ENCODE data around the gene PCDHB15.
A peak's percentile ranks its signal among the peaks of the same experiment; 100 is the strongest.

Gene PCDHB15

DNA sequence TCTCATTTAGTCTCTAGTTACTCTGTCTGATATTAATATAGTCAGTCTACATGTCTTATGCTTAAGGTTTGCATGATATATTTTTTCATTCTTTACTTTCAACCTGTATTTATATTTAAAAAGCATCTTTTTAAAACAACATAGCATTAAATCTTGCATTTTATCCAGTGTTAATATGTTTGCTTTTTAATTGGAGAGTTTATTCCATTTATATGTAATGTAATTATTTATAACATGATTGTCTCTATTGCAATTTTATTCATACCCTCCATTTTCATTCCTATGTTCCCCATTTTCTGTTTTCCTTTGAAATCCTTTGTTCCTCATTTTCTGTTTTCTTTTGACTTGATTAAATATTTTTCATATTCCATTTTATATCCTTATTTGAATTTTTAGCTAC lies 13.3 kb downstream of the PCDHB15 start:
- Histone ChIP-seq H3K36me3 (ENCODE audit: control insufficient read depth, insufficient read depth, low read length) (no peaks in the 10 kb centered on the region), H3K18ac (ENCODE audit: low read length) (no peak overlapping the region), H3K23ac (ENCODE audit: low read length) (no peak overlapping the region), H3K27me3 (ENCODE audit: insufficient read depth, low read length, poor library complexity) (no peaks in the 10 kb centered on the region), H4K5ac (ENCODE audit: low read length) (no peak overlapping the region), H3K27ac (ENCODE audit: low read depth, low read length) (no peak overlapping the region), H3K4ac (ENCODE audit: low read depth, low read length) (no peak overlapping the region), H3K4me3 (ENCODE audit: low read length) (no peak overlapping the region), H2BK5ac (ENCODE audit: low read length) (no peak overlapping the region), H3K79me1 (ENCODE audit: low read length) (no peaks in the 10 kb centered on the region), H2BK120ac (ENCODE audit: low read depth, low read length) (no peak overlapping the region), H2BK15ac (replicated peaks; ENCODE audit: low read depth) (no peak overlapping the region), H2AK5ac (ENCODE audit: low read length) (no peak overlapping the region), H3K9ac (ENCODE audit: low read length) (no peak overlapping the region), H4K8ac (ENCODE audit: low read depth, low read length) (no peak overlapping the region), H3K56ac (ENCODE audit: low read length) (no peak overlapping the region), H3K4me1 (ENCODE audit: control insufficient read depth, low read depth, low read length) (no peaks in the 10 kb centered on the region), H3K79me2 (ENCODE audit: control insufficient read depth, insufficient read depth, low read length) (no peaks in the 10 kb centered on the region), H3K4me2 (ENCODE audit: low read length) (no peak overlapping the region)
- no peak for DNase-seq

DNA sequence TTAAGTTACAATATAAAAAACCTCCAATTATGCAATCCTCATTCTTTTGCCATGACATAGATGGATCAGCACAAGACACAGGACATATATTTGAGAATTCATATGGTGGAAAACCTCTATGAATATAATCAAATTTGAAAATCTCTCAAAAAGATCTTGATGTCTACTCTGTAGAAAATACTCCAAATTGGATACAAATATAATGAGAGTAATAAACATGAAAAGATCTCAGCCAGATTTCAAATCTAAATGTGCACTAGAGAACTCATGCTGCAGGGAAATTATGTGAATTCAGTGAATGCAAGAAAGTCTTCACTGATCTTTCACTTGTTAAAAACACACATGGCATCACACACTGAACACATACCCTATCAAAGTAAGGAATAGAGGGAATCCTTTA lies 13.8 kb downstream of the PCDHB15 start:
- DNase-seq: no peak
- H3K56ac ChIP-seq (ENCODE audit: low read length): no peak overlapping the region
- H3K4ac ChIP-seq (ENCODE audit: low read depth, low read length): no peak overlapping the region
- no peak overlapping the region for H3K4me3 ChIP-seq (ENCODE audit: low read length)
- no peak overlapping the region for H3K18ac ChIP-seq (ENCODE audit: low read length)
- H4K5ac ChIP-seq (ENCODE audit: low read length): no peak overlapping the region
- H2BK5ac ChIP-seq (ENCODE audit: low read length): no peak overlapping the region
- H4K8ac ChIP-seq (ENCODE audit: low read depth, low read length): no peak overlapping the region
- H3K27ac ChIP-seq (ENCODE audit: low read depth, low read length): no peak overlapping the region
- no peaks in the 10 kb centered on the region for H3K4me1 ChIP-seq (ENCODE audit: control insufficient read depth, low read depth, low read length)
- no peaks in the 10 kb centered on the region for H3K27me3 ChIP-seq (ENCODE audit: insufficient read depth, low read length, poor library complexity)
- H2AK5ac ChIP-seq (ENCODE audit: low read length): no peak overlapping the region
- H3K79me2 ChIP-seq (ENCODE audit: control insufficient read depth, insufficient read depth, low read length): no peaks in the 10 kb centered on the region
- H3K23ac ChIP-seq (ENCODE audit: low read length): no peak overlapping the region
- H2BK120ac ChIP-seq (ENCODE audit: low read depth, low read length): no peak overlapping the region
- H3K36me3 ChIP-seq (ENCODE audit: control insufficient read depth, insufficient read depth, low read length): no peaks in the 10 kb centered on the region
- H3K9ac ChIP-seq (ENCODE audit: low read length): no peak overlapping the region
- H2BK15ac ChIP-seq (replicated peaks; ENCODE audit: low read depth): no peak overlapping the region
- H3K79me1 ChIP-seq (ENCODE audit: low read length): no peaks in the 10 kb centered on the region
- H3K4me2 ChIP-seq (ENCODE audit: low read length): no peak overlapping the region

DNA sequence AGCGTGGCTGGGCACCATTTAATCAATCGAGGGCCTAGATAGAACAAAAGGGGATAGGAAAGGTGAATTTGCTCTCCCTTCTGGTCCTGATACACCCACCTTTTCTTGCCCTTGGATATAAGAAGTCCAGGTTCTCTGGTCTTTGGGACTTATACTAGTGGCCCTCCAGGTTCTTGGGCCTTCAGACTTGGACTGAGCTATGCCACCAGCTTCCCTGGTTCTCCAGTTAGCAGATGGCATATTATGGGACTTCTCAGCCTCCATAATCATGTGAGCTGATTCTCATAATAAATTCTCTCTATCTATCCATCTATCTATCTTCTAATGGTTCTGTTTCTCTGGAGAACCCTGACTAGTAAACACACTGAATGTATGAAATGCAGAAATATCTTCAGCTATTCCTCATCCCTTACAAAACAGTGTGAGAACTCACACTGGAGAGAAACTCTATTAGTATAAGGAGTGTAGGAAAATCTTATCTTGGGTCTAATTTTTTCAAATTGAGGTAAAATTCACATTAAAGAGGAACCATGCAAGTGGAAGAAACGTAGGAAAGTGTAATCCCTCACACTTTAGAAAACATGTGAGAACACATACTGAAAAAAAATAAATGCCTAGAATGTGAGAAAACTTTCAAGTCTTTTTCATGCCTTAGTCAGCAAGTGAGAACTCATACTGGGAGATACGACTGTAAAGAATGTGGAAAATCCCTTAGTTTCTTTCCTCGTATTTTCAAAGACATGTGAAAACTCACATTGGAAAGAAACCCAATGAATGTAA lies 15.5 kb downstream of the PCDHB15 start:
- Histone ChIP-seq H3K9ac (ENCODE audit: low read length) (no peak overlapping the region), H2AK5ac (ENCODE audit: low read length) (no peak overlapping the region), H4K8ac (ENCODE audit: low read depth, low read length) (no peak overlapping the region), H2BK15ac (replicated peaks; ENCODE audit: low read depth) (no peak overlapping the region), H3K27ac (ENCODE audit: low read depth, low read length) (no peak overlapping the region), H3K36me3 (ENCODE audit: control insufficient read depth, insufficient read depth, low read length) (no peaks in the 10 kb centered on the region), H3K4me2 (ENCODE audit: low read length) (no peak overlapping the region), H2BK120ac (ENCODE audit: low read depth, low read length) (no peak overlapping the region), H3K23ac (ENCODE audit: low read length) (no peak overlapping the region), H3K56ac (ENCODE audit: low read length) (no peak overlapping the region), H3K4ac (ENCODE audit: low read depth, low read length) (no peak overlapping the region), H2BK5ac (ENCODE audit: low read length) (no peak overlapping the region), H3K4me1 (ENCODE audit: control insufficient read depth, low read depth, low read length) (no peaks in the 10 kb centered on the region), H4K5ac (ENCODE audit: low read length) (no peak overlapping the region), H3K4me3 (ENCODE audit: low read length) (no peak overlapping the region), H3K79me1 (ENCODE audit: low read length) (no peaks in the 10 kb centered on the region), H3K79me2 (ENCODE audit: control insufficient read depth, insufficient read depth, low read length) (no peaks in the 10 kb centered on the region), H3K18ac (ENCODE audit: low read length) (no peak overlapping the region), H3K27me3 (ENCODE audit: insufficient read depth, low read length, poor library complexity) (no peaks in the 10 kb centered on the region)
- DNase-seq: peak; percentile 27
- no CpG with 5 or more reads among the region's 5 CpGs for WGBS (ENCODE audit: extremely low coverage, insufficient coverage, low lambda C conversion rate)

DNA sequence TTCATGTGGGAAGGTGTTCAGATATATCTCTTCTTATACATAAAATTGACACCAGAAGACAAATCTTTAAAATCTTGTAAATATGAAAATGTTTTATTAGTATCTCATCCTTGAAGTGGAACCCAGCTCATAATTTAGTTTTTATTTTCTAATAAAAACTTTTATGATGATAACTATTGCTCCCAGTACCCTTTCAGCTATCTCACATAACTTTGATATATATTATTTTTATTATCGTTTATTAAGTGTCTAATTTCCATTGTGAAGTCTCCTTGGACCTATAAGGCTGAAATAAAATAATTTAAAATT lies 16.0 kb downstream of the PCDHB15 start:
- Histone ChIP-seq H3K56ac (ENCODE audit: low read length) (no peak overlapping the region), H3K4me2 (ENCODE audit: low read length) (no peak overlapping the region), H4K8ac (ENCODE audit: low read depth, low read length) (no peak overlapping the region), H3K9ac (ENCODE audit: low read length) (no peak overlapping the region), H3K4me3 (ENCODE audit: low read length) (no peak overlapping the region), H3K27me3 (ENCODE audit: insufficient read depth, low read length, poor library complexity) (no peaks in the 10 kb centered on the region), H3K79me1 (ENCODE audit: low read length) (no peaks in the 10 kb centered on the region), H3K4me1 (ENCODE audit: control insufficient read depth, low read depth, low read length) (no peaks in the 10 kb centered on the region), H2BK5ac (ENCODE audit: low read length) (no peak overlapping the region), H3K18ac (ENCODE audit: low read length) (no peak overlapping the region), H3K27ac (ENCODE audit: low read depth, low read length) (no peak overlapping the region), H3K23ac (ENCODE audit: low read length) (no peak overlapping the region), H3K79me2 (ENCODE audit: control insufficient read depth, insufficient read depth, low read length) (no peaks in the 10 kb centered on the region), H2BK15ac (replicated peaks; ENCODE audit: low read depth) (no peak overlapping the region), H4K5ac (ENCODE audit: low read length) (no peak overlapping the region), H3K4ac (ENCODE audit: low read depth, low read length) (no peak overlapping the region), H2AK5ac (ENCODE audit: low read length) (no peak overlapping the region), H2BK120ac (ENCODE audit: low read depth, low read length) (no peak overlapping the region), H3K36me3 (ENCODE audit: control insufficient read depth, insufficient read depth, low read length) (no peaks in the 10 kb centered on the region)
- DNase-seq: no peak
- no CpG with 5 or more reads among the region's 1 CpG for WGBS (ENCODE audit: extremely low coverage, insufficient coverage, low lambda C conversion rate)

DNA sequence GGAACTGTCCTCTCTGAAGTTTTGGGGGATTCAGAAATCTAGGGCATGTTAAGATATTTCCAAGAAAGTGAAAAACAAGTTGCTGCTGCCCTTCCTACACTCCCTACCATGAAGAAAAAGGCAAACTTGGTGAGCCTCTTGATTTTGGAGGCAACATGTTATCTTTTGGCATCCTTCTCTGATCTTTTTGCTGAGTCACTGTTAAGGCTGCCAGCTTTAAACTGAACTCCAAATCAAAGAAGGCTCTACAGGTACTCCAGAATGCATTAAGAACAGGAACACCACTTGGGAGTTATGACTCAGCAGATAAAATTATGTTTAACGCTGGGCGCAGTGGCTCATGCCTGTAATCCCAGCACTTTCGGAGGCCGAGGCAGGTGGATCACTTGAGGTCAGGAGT lies 24.0 kb downstream of the PCDHB15 start:
- H2BK5ac ChIP-seq (ENCODE audit: low read length): no peak overlapping the region
- H3K4me3 ChIP-seq (ENCODE audit: low read length): no peak overlapping the region
- H3K27me3 ChIP-seq (ENCODE audit: insufficient read depth, low read length, poor library complexity): no peaks in the 10 kb centered on the region
- no peak overlapping the region for H3K27ac ChIP-seq (ENCODE audit: low read depth, low read length)
- no peak overlapping the region for H3K4me2 ChIP-seq (ENCODE audit: low read length)
- H4K5ac ChIP-seq (ENCODE audit: low read length): no peak overlapping the region
- no peak overlapping the region for H3K23ac ChIP-seq (ENCODE audit: low read length)
- WGBS (ENCODE audit: extremely low coverage, insufficient coverage, low lambda C conversion rate): no CpG with 5 or more reads among the region's 4 CpGs
- no peak overlapping the region for H3K56ac ChIP-seq (ENCODE audit: low read length)
- no peak overlapping the region for H4K8ac ChIP-seq (ENCODE audit: low read depth, low read length)
- H3K4me1 ChIP-seq (ENCODE audit: control insufficient read depth, low read depth, low read length): no peaks in the 10 kb centered on the region
- H2BK15ac ChIP-seq (replicated peaks; ENCODE audit: low read depth): no peak overlapping the region
- H3K9ac ChIP-seq (ENCODE audit: low read length): no peak overlapping the region
- H2AK5ac ChIP-seq (ENCODE audit: low read length): no peak overlapping the region
- DNase-seq: no peak
- H3K79me1 ChIP-seq (ENCODE audit: low read length): no peaks in the 10 kb centered on the region
- no peak overlapping the region for H2BK120ac ChIP-seq (ENCODE audit: low read depth, low read length)
- H3K79me2 ChIP-seq (ENCODE audit: control insufficient read depth, insufficient read depth, low read length): no peaks in the 10 kb centered on the region
- H3K4ac ChIP-seq (ENCODE audit: low read depth, low read length): no peak overlapping the region
- H3K18ac ChIP-seq (ENCODE audit: low read length): no peak overlapping the region
- no peaks in the 10 kb centered on the region for H3K36me3 ChIP-seq (ENCODE audit: control insufficient read depth, insufficient read depth, low read length)

DNA sequence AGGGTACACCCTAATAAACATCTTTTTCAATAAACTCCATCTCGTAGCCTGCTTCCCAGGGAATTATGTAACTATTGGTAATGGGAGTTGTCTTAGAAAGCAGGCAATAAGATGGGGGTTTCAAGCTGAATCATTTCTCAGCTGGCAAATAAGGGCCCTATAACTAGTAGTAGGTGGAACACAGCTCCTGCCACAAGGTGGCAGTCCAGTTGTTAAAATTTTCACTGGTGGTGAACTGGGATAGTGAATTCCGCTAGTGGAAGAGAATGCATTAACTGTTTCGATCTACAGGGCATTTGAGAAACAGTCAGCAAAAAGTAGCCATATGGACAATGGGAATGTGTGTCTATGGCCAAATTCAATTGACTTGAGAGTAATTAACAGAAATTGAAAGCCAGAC lies 27.7 kb downstream of the PCDHB15 start:
- no peak overlapping the region for H3K4ac ChIP-seq (ENCODE audit: low read depth, low read length)
- H3K36me3 ChIP-seq (ENCODE audit: control insufficient read depth, insufficient read depth, low read length): no peaks in the 10 kb centered on the region
- no peak overlapping the region for H2BK120ac ChIP-seq (ENCODE audit: low read depth, low read length)
- H3K9ac ChIP-seq (ENCODE audit: low read length): no peak overlapping the region
- H3K79me1 ChIP-seq (ENCODE audit: low read length): no peaks in the 10 kb centered on the region
- DNase-seq: peak; percentile 37
- no CpG with 5 or more reads among the region's 3 CpGs for WGBS (ENCODE audit: extremely low coverage, insufficient coverage, low lambda C conversion rate)
- no peak overlapping the region for H3K4me2 ChIP-seq (ENCODE audit: low read length)
- H3K56ac ChIP-seq (ENCODE audit: low read length): no peak overlapping the region
- H2BK15ac ChIP-seq (replicated peaks; ENCODE audit: low read depth): no peak overlapping the region
- no peak overlapping the region for H3K18ac ChIP-seq (ENCODE audit: low read length)
- no peak overlapping the region for H4K8ac ChIP-seq (ENCODE audit: low read depth, low read length)
- no peaks in the 10 kb centered on the region for H3K4me1 ChIP-seq (ENCODE audit: control insufficient read depth, low read depth, low read length)
- H4K5ac ChIP-seq (ENCODE audit: low read length): no peak overlapping the region
- H3K79me2 ChIP-seq (ENCODE audit: control insufficient read depth, insufficient read depth, low read length): no peaks in the 10 kb centered on the region
- no peak overlapping the region for H3K23ac ChIP-seq (ENCODE audit: low read length)
- no peaks in the 10 kb centered on the region for H3K27me3 ChIP-seq (ENCODE audit: insufficient read depth, low read length, poor library complexity)
- H3K27ac ChIP-seq (ENCODE audit: low read depth, low read length): no peak overlapping the region
- H3K4me3 ChIP-seq (ENCODE audit: low read length): no peak overlapping the region
- H2BK5ac ChIP-seq (ENCODE audit: low read length): no peak overlapping the region
- no peak overlapping the region for H2AK5ac ChIP-seq (ENCODE audit: low read length)

Measured in mesendoderm (in vitro differentiated cells).